GM23248 (cell line): ENCODE results near the gene MYOM1.

Experiments
- EZH2 ChIP-seq: fragments of 200-600 bp; sonication (generic); IDR thresholded peaks from 2 replicates; pipeline ENCODE4 v1.6.1; 2018; ENCODE audit warnings: antibody characterized with exemption, mild to moderate bottlenecking; ENCODE audit not compliant: insufficient read depth, poor library complexity, severe bottlenecking
- EZH2phosphoT487 ChIP-seq: fragments of 200-600 bp; sonication (generic); IDR thresholded peaks from 2 replicates; pipeline ENCODE4 v1.6.1; 2018; ENCODE audit warnings: antibody characterized with exemption, moderate library complexity, mild to moderate bottlenecking, low read depth; ENCODE audit not compliant: insufficient read depth

DNA sequence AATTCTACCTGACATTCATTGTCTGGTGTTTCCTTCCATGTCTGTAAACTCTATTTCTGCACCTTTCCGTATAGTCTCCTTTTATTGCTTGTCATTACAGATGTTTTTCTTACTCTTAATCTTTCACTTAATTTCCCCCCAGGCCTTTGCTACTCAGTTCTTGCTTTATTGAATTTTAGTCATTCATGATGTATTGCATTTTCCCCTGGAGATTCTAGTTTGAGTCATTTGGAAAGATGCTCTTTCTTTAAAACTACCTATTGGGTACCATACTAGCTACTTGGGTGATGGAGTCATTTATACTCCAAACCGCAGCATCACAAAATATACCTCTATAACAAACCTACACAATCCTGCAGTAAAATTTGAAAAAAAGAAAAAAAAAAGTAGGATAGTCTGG, 179.6 kb downstream of the MYOM1 start:
- TF ChIP-seq EZH2 = no peak
- no peak for TF ChIP-seq EZH2phosphoT487
